ENCODE measurements around the gene CAMK4. TPM values are rescaled to one million over a fixed set of nuclear protein-coding genes. Genes with fewer than 3 reads are reported as not detected.

The CAMK4 gene
- total RNA-seq, 2 donors from 2014 or later = 6.7 to 14.0 TPM

- H3K36me3 ChIP-seq = no peaks in the 10 kb centered on the region
- H3K27me3 ChIP-seq (replicated peaks; ENCODE audit: insufficient read depth) = no peaks in the 10 kb centered on the region
- TF ChIP-seq POLR2AphosphoS5 (IDR thresholded peaks at IDR 0.05) = no peak
- TF ChIP-seq CTCF (IDR thresholded peaks at IDR 0.05) = no peak
- no peak for TF ChIP-seq POLR2A (IDR thresholded peaks at IDR 0.05)
- H3K4me1 ChIP-seq (replicated peaks) = no peaks in the 10 kb centered on the region
- no peak overlapping the region for H3K4me3 ChIP-seq
- intact Hi-C loops (cut with DNase I) = loop anchor here (5.0 kb wide), 1 partner anchor 306 kb away; no protein-coding TSS in a partner anchor
- no peaks in the 10 kb centered on the region for H3K9me3 ChIP-seq
- no peak overlapping the region for H3K27ac ChIP-seq
- no peak for DNase-seq (ENCODE audit: low spot score)
Observed at GRCh38 chr5:111463311-111463710, 239.1 kb downstream of the CAMK4 start.

- Histone ChIP-seq H3K4me1 (replicated peaks) (no peaks in the 10 kb centered on the region), H3K27me3 (replicated peaks; ENCODE audit: insufficient read depth) (no peaks in the 10 kb centered on the region), H3K36me3 (no peaks in the 10 kb centered on the region), H3K27ac (no peak overlapping the region), H3K4me3 (no peak overlapping the region), H3K9me3 (no peaks in the 10 kb centered on the region)
- intact Hi-C loops (cut with DNase I) = no loop called here
- DNase-seq (ENCODE audit: low spot score) = no peak
- 47% methylated on average over 2 of the region's 2 CpGs for WGBS
- TF ChIP-seq CTCF (IDR thresholded peaks at IDR 0.05) = no peak
- TF ChIP-seq POLR2AphosphoS5 (IDR thresholded peaks at IDR 0.05) = no peak
- no peak for TF ChIP-seq POLR2A (IDR thresholded peaks at IDR 0.05)
Observed at GRCh38 chr5:111469293-111469896, 245.2 kb downstream of the CAMK4 start.

- Histone ChIP-seq H3K4me1 (replicated peaks) (no peaks in the 10 kb centered on the region), H3K36me3 (no peaks in the 10 kb centered on the region), H3K27me3 (replicated peaks; ENCODE audit: insufficient read depth) (no peaks in the 10 kb centered on the region), H3K27ac (no peak overlapping the region), H3K9me3 (no peaks in the 10 kb centered on the region), H3K4me3 (no peak overlapping the region)
- no peak for DNase-seq (ENCODE audit: low spot score)
- 46% methylated on average over 2 of the region's 2 CpGs for WGBS
- TF ChIP-seq CTCF (IDR thresholded peaks at IDR 0.05) (no peak), POLR2AphosphoS5 (IDR thresholded peaks at IDR 0.05) (no peak), POLR2A (IDR thresholded peaks at IDR 0.05) (no peak)
- intact Hi-C loops (cut with DNase I) = no loop called here
Observed at GRCh38 chr5:111469903-111470302, 245.7 kb downstream of the CAMK4 start.

GRCh38 chr5:111472096-111472495 lies 247.9 kb downstream of the CAMK4 start:
- Histone ChIP-seq H3K27ac (no peak overlapping the region), H3K9me3 (no peaks in the 10 kb centered on the region), H3K36me3 (no peaks in the 10 kb centered on the region), H3K4me1 (replicated peaks) (no peaks in the 10 kb centered on the region), H3K27me3 (replicated peaks; ENCODE audit: insufficient read depth) (no peaks in the 10 kb centered on the region), H3K4me3 (no peak overlapping the region)
- no peak for TF ChIP-seq CTCF (IDR thresholded peaks at IDR 0.05)
- no peak for TF ChIP-seq POLR2A (IDR thresholded peaks at IDR 0.05)
- TF ChIP-seq POLR2AphosphoS5 (IDR thresholded peaks at IDR 0.05) = no peak
- WGBS = 86% methylated on average over 3 of the region's 3 CpGs
- intact Hi-C loops (cut with DNase I) = no loop called here
- DNase-seq (ENCODE audit: low spot score) = no peak

GRCh38 chr5:111472579-111472978 lies 248.4 kb downstream of the CAMK4 start:
- no peaks in the 10 kb centered on the region for H3K27me3 ChIP-seq (replicated peaks; ENCODE audit: insufficient read depth)
- no peak overlapping the region for H3K4me3 ChIP-seq
- no peak for DNase-seq (ENCODE audit: low spot score)
- H3K9me3 ChIP-seq = no peaks in the 10 kb centered on the region
- TF ChIP-seq POLR2A (IDR thresholded peaks at IDR 0.05) = no peak
- no peak for TF ChIP-seq POLR2AphosphoS5 (IDR thresholded peaks at IDR 0.05)
- no peak for TF ChIP-seq CTCF (IDR thresholded peaks at IDR 0.05)
- no peak overlapping the region for H3K27ac ChIP-seq
- 57% methylated on average over 3 of the region's 3 CpGs for WGBS
- H3K4me1 ChIP-seq (replicated peaks) = no peaks in the 10 kb centered on the region
- intact Hi-C loops (cut with DNase I) = no loop called here
- H3K36me3 ChIP-seq = no peaks in the 10 kb centered on the region

Measured in prostate gland (tissue), 2 donors.